Activated gamma-delta T cell treated with Interleukin-2 at 50 U/mL for 16 hours (primary cell): ENCODE data around the gene GNB4.

ENCODE experiments used
- DNase-seq: peaks from one replicate; pipeline ENCODE4 v3.0.0-alpha.2; 2020

Gene GNB4

GRCh38 chr3:179432451-179432850, 18.8 kb downstream of the GNB4 start:
- no peak for DNase-seq

- no peak for DNase-seq
These were observed 19.2 kb downstream of the GNB4 start for GRCh38 chr3:179432021-179432420.

- no peak for DNase-seq
These were observed 20.9 kb downstream of the GNB4 start for GRCh38 chr3:179430277-179430870.

- no peak for DNase-seq
These were observed 22.3 kb downstream of the GNB4 start for GRCh38 chr3:179428876-179429548.

- DNase-seq, result no peak
These were observed 26.2 kb downstream of the GNB4 start for GRCh38 chr3:179425075-179425474.

- no peak for DNase-seq
These were observed 29.8 kb downstream of the GNB4 start for GRCh38 chr3:179421500-179421899.

- no peak for DNase-seq
These were observed 32.7 kb downstream of the GNB4 start for GRCh38 chr3:179418610-179419009.

GRCh38 chr3:179416681-179417080, 34.6 kb downstream of the GNB4 start:
- DNase-seq, result no peak

GRCh38 chr3:179415377-179415776, 35.9 kb downstream of the GNB4 start:
- no peak for DNase-seq

GRCh38 chr3:179414804-179415203, 36.5 kb downstream of the GNB4 start:
- no peak for DNase-seq

GRCh38 chr3:179410999-179411398, 40.3 kb downstream of the GNB4 start:
- DNase-seq, result no peak

- no peak for DNase-seq
These were observed 40.9 kb downstream of the GNB4 start for GRCh38 chr3:179410331-179410730.

GRCh38 chr3:179404307-179404706, 47.0 kb downstream of the GNB4 start:
- no peak for DNase-seq

- DNase-seq, result no peak
These were observed 48.3 kb downstream of the GNB4 start for GRCh38 chr3:179402963-179403362.

- DNase-seq, result no peak
These were observed 49.7 kb downstream of the GNB4 start for GRCh38 chr3:179401561-179401960.

GRCh38 chr3:179398574-179399231, 52.6 kb downstream of the GNB4 start:
- no peak for DNase-seq

- no peak for DNase-seq
These were observed 59.4 kb downstream of the GNB4 start for GRCh38 chr3:179391906-179392305.

GRCh38 chr3:179376474-179376873, 74.8 kb downstream of the GNB4 start:
- no peak for DNase-seq

- DNase-seq, result no peak
These were observed 75.9 kb downstream of the GNB4 start for GRCh38 chr3:179375091-179375999.

GRCh38 chr3:179373938-179374337, 77.3 kb downstream of the GNB4 start:
- no peak for DNase-seq

- DNase-seq, result no peak
These were observed 81.6 kb downstream of the GNB4 start for GRCh38 chr3:179369621-179370020.

- DNase-seq, result no peak
These were observed 87.9 kb downstream of the GNB4 start for GRCh38 chr3:179363332-179363731.

GRCh38 chr3:179355996-179356395, 95.3 kb downstream of the GNB4 start:
- no peak for DNase-seq
